B cell (primary cell): ENCODE data around the gene ZC3H12C. TPM values are rescaled to one million over a fixed set of nuclear protein-coding genes. Genes with fewer than 3 reads are reported as not detected.

Experiments
- ATAC-seq: fragments of 200-7000 bp; cut with Tn5 transposase; one replicate; pipeline ENCODE4 v1.10.0; 2021; ENCODE audit warnings: low read depth, mild to moderate bottlenecking, moderate number of reproducible peaks, moderate library complexity
- CTCF ChIA-PET: fragments of 350-600 bp; sonication (Branson Sonifier 250); formaldehyde crosslinking; loops from one replicate; lab custom pipeline; 2021; ENCODE audit warnings: antibody characterized with exemption, inconsistent platforms; lab: Charles Lee
- POLR2A ChIA-PET: fragments of 350-600 bp; sonication (Branson Sonifier 250); formaldehyde crosslinking; loops from one replicate; lab custom pipeline; 2021; ENCODE audit warnings: antibody characterized with exemption; lab: Charles Lee
- DNase-seq: peaks from one replicate; pipeline ENCODE4 v3.0.0; 2013
- H2AFZ ChIP-seq: 2 replicates; pipeline ENCODE4 v1.6.1; 2012; ENCODE audit warnings: mild to moderate bottlenecking, low read depth, low read length; ENCODE audit not compliant: insufficient read depth, poor library complexity, severe bottlenecking
- H3K27ac ChIP-seq, 2 donors: 1 replicate in 1 of 2; 2 replicates in 1 of 2; pipeline ENCODE4 v1.5.1; 2012 to 2013; ENCODE audit warnings: low read length in 2 of 2, mild to moderate bottlenecking in 2 of 2, moderate library complexity in 1 of 2
- H3K27me3 ChIP-seq, 4 experiments: fragments of 200-600 bp in 1 of 4; sonication (generic) in 1 of 4; replicated peaks in 1 of 4; 1 replicate in 2 of 4; 2 replicates in 2 of 4; pipeline versions ENCODE4 v1.6.1 to v1.7.0; 2013 to 2016; ENCODE audit warnings: low read length in 3 of 4, mild to moderate bottlenecking in 2 of 4, mixed read lengths in 1 of 4, moderate library complexity in 1 of 4; ENCODE audit not compliant: insufficient read depth in 4 of 4, control insufficient read depth in 3 of 4; ENCODE audit errors: control extremely low read depth in 1 of 4
- H3K36me3 ChIP-seq, 2 experiments: replicated peaks in 1 of 2; 1 replicate in 1 of 2; 2 replicates in 1 of 2; pipeline versions ENCODE4 v1.6.1 to v1.7.1; 2013; ENCODE audit warnings: low read length in 1 of 2; ENCODE audit not compliant: insufficient read depth in 2 of 2, control insufficient read depth in 1 of 2; ENCODE audit errors: control extremely low read depth in 1 of 2, extremely low read depth in 1 of 2
- H3K4me1 ChIP-seq, 2 donors: fragments of 200-600 bp in 1 of 2; sonication (generic) in 1 of 2; 1 replicate in 1 of 2; 2 replicates in 1 of 2; pipeline versions ENCODE4 v1.5.1 to v1.6.1; 2013 to 2017; ENCODE audit warnings: low read length in 2 of 2; ENCODE audit not compliant: control insufficient read depth in 2 of 2, insufficient read depth in 2 of 2
- H3K4me2 ChIP-seq: replicated peaks from 2 replicates; pipeline ENCODE3; 2012; ENCODE audit warnings: mild to moderate bottlenecking, low read depth, low read length; ENCODE audit not compliant: poor library complexity, severe bottlenecking
- H3K4me3 ChIP-seq, 5 experiments: fragments of 200-600 bp in 1 of 5; sonication (generic) in 1 of 5; 1 replicate in 3 of 5; 2 replicates in 2 of 5; pipeline versions ENCODE4 v1.5.1 to v1.7.0; 2011 to 2016; ENCODE audit warnings: low read length in 4 of 5, mild to moderate bottlenecking in 4 of 5, low read depth in 2 of 5, control low read depth in 1 of 5, moderate library complexity in 1 of 5; ENCODE audit not compliant: insufficient read depth in 1 of 5; ENCODE audit errors: control extremely low read depth in 1 of 5, extremely low read depth in 1 of 5
- H3K79me2 ChIP-seq: fragments of 200-600 bp; sonication (generic); one replicate; pipeline ENCODE4 v1.6.0; 2016; ENCODE audit warnings: low read length; ENCODE audit not compliant: control insufficient read depth, insufficient read depth
- H3K9ac ChIP-seq: fragments of 200-600 bp; sonication (generic); 2 replicates; pipeline ENCODE4 v1.6.1; 2017; ENCODE audit warnings: mild to moderate bottlenecking, low read length, moderate library complexity
- H3K9me3 ChIP-seq, 3 donors: one replicate each; pipeline versions ENCODE4 v1.6.1 to v1.7.1; 2013; ENCODE audit warnings: low read length in 2 of 3; ENCODE audit not compliant: control insufficient read depth in 2 of 3, insufficient read depth in 1 of 3; ENCODE audit errors: control extremely low read depth in 1 of 3
- H4K20me1 ChIP-seq: 2 replicates; pipeline ENCODE4 v1.6.0; 2012; ENCODE audit warnings: mild to moderate bottlenecking, low read length; ENCODE audit not compliant: insufficient read depth, control insufficient read depth, poor library complexity, severe bottlenecking
- H3K27ac Mint-ChIP-seq: one replicate; pipeline ENCODE4 v1.8.0; 2021; ENCODE audit warnings: mixed read lengths
- H3K27me3 Mint-ChIP-seq: one replicate; pipeline ENCODE4 v1.8.0; 2021; ENCODE audit warnings: mixed read lengths
- H3K4me1 Mint-ChIP-seq: one replicate; pipeline ENCODE4 v1.8.0; 2021; ENCODE audit warnings: mixed read lengths
- H3K4me3 Mint-ChIP-seq: one replicate; pipeline ENCODE4 v1.8.0; 2021; ENCODE audit warnings: mixed read lengths
- H3K9me3 Mint-ChIP-seq: one replicate; pipeline ENCODE4 v1.8.0; 2022; ENCODE audit warnings: mixed read lengths; ENCODE audit not compliant: insufficient read depth
- CTCF ChIP-seq: fragments of 200-600 bp; IDR thresholded peaks from one replicate; pipeline ENCODE4 v1.8.0; 2022; ENCODE audit warnings: antibody characterized with exemption, mild to moderate bottlenecking
- EZH2 ChIP-seq: IDR thresholded peaks from 2 replicates; pipeline ENCODE4 v1.6.1; 2012; ENCODE audit warnings: borderline replicate concordance, low read depth, mild to moderate bottlenecking, moderate library complexity, low read length; ENCODE audit not compliant: insufficient read depth, poor library complexity, severe bottlenecking
- WGBS: methylation state at CpG from one replicate; pipeline ENCODE4 v1.1.5; 2013; ENCODE audit warnings: missing lambda C conversion rate; ENCODE audit not compliant: insufficient coverage; 5-methylcytosine and 5-hydroxymethylcytosine counted together
- intact Hi-C: fragments of 100-400 bp; cut with micrococcal nuclease; formaldehyde crosslinking; loops from one replicate; pipeline ENCODE4 v1.10.0; 2022
- polyA plus RNA-seq: library from polyadenylated mRNA; depleted of rRNA; stranded (reverse); fragments of >200 nt; gene quantifications from 2 replicates; pipeline ENCODE4 v1.2.3, GENCODE V29; 2012
- total RNA-seq, 2 donors: library from RNA; stranded (reverse); fragments of 120-200 nt in 1 of 2; gene quantifications; 1 replicate in 1 of 2; 2 replicates in 1 of 2; pipeline versions ENCODE4 v1.2.3 to v1.2.4, GENCODE V29; 2013 to 2022

ZC3H12C gene
- total and polyA plus RNA-seq, 2 donors (not counting 1 experiment from before 2014, with no cell fraction given): 0.01 to 0.10 TPM

- CTCF ChIA-PET: no interaction called here
- H3K36me3 ChIP-seq: no peaks in the 10 kb centered on the region
- no peak overlapping the region for H3K9ac ChIP-seq
- H3K9me3 ChIP-seq: no peaks in the 10 kb centered on the region
- H3K27me3 ChIP-seq: no peaks in the 10 kb centered on the region
- no peaks in the 10 kb centered on the region for H3K4me1 ChIP-seq
- Mint-ChIP-seq H3K27me3 (peaks cover 5% of the 10 kb centered on the region), H3K4me1 (no peaks in the 10 kb centered on the region), H3K4me3 (no peak overlapping the region), H3K27ac (no peak overlapping the region), H3K9me3 (no peaks in the 10 kb centered on the region)
- no peak overlapping the region for H2AFZ ChIP-seq
- DNase-seq: no peak
- no peak for ATAC-seq
- no peak overlapping the region for H3K4me2 ChIP-seq
- no peaks in the 10 kb centered on the region for H4K20me1 ChIP-seq
- POLR2A ChIA-PET: no interaction called here
- no peak overlapping the region for H3K27ac ChIP-seq
- TF ChIP-seq CTCF: no peak
- TF ChIP-seq EZH2: no peak
- no peak overlapping the region for H3K4me3 ChIP-seq
- H3K79me2 ChIP-seq: no peaks in the 10 kb centered on the region
- intact Hi-C loops: no loop called here
These were observed 60.3 kb downstream of the ZC3H12C start for GRCh38 chr11:110153474-110153873.

DNA sequence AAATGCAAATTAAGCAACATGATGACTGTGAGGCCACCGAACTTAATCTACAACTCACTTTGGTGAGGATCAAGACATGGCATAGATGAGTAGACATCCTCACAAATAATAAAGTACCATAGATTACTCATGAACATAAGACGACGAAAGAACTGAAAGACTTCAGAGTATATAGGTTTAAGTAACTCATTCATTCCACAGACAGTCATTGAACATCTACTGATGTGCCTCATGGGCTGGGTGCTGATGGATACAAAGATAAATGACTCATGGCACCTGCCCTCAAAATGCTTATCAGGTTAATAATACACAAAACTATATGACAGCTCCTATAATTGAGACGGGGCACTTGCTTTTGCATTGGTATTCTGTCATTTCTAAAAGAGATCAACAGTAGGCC is 63.3 kb downstream of the ZC3H12C start:
- Histone ChIP-seq H3K4me1 (no peaks in the 10 kb centered on the region), H3K9me3 (no peaks in the 10 kb centered on the region), H4K20me1 (no peaks in the 10 kb centered on the region), H3K79me2 (no peaks in the 10 kb centered on the region), H3K4me3 (no peak overlapping the region), H3K9ac (no peak overlapping the region), H2AFZ (no peak overlapping the region), H3K36me3 (no peaks in the 10 kb centered on the region), H3K27ac (no peak overlapping the region), H3K27me3 (no peaks in the 10 kb centered on the region), H3K4me2 (no peak overlapping the region)
- H3K4me3 Mint-ChIP-seq: no peak overlapping the region
- no peaks in the 10 kb centered on the region for H3K9me3 Mint-ChIP-seq
- CTCF ChIA-PET: no interaction called here
- no peaks in the 10 kb centered on the region for H3K4me1 Mint-ChIP-seq
- WGBS: 100% methylated on average over 1 of the region's 4 CpGs
- intact Hi-C loops: no loop called here
- POLR2A ChIA-PET: no interaction called here
- peaks cover 5% of the 10 kb centered on the region for H3K27me3 Mint-ChIP-seq
- DNase-seq (no peak), ATAC-seq (no peak)
- H3K27ac Mint-ChIP-seq: no peak overlapping the region
- TF ChIP-seq CTCF (no peak), EZH2 (no peak)
